Mucosa of rectum (tissue), 2 donors: Measurements from ENCODE around the gene SEMA3E.

ENCODE experiments used
- H3K27ac ChIP-seq, 2 donors: one replicate each; pipeline ENCODE4 v1.7.0; 2013; ENCODE audit warnings: inconsistent platforms in 2 of 2, low read depth in 2 of 2, low read length in 2 of 2
- H3K27me3 ChIP-seq, 2 donors: one replicate each; pipeline ENCODE4 v1.7.0; 2013; ENCODE audit warnings: low read length in 2 of 2; ENCODE audit not compliant: control insufficient read depth in 2 of 2, insufficient read depth in 2 of 2
- H3K36me3 ChIP-seq, 2 donors: one replicate each; pipeline ENCODE4 v1.7.0; 2013; ENCODE audit warnings: low read length in 2 of 2; ENCODE audit not compliant: control insufficient read depth in 2 of 2, insufficient read depth in 2 of 2
- H3K4me1 ChIP-seq, 2 donors: one replicate each; pipeline ENCODE4 v1.7.0; 2013; ENCODE audit warnings: low read length in 2 of 2, mild to moderate bottlenecking in 1 of 2; ENCODE audit not compliant: control insufficient read depth in 2 of 2, insufficient read depth in 2 of 2
- H3K4me3 ChIP-seq, 2 donors: one replicate each; pipeline ENCODE4 v1.7.0; 2013; ENCODE audit warnings: low read length in 2 of 2
- H3K9ac ChIP-seq, 2 donors: one replicate each; pipeline ENCODE4 v1.7.0; 2013; ENCODE audit warnings: low read length in 2 of 2, low read depth in 1 of 2, mild to moderate bottlenecking in 1 of 2
- H3K9me3 ChIP-seq, 2 donors: one replicate each; pipeline ENCODE4 v1.7.0; 2013; ENCODE audit warnings: low read length in 2 of 2; ENCODE audit not compliant: control insufficient read depth in 2 of 2
- donor health status: healthy.
- donor health status: Normal muscosa, but diverticular disease.

The SEMA3E gene

GRCh38 chr7:83532219-83532618 is 116.7 kb downstream of the SEMA3E start:
- no peak overlapping the region for H3K9ac ChIP-seq

DNA sequence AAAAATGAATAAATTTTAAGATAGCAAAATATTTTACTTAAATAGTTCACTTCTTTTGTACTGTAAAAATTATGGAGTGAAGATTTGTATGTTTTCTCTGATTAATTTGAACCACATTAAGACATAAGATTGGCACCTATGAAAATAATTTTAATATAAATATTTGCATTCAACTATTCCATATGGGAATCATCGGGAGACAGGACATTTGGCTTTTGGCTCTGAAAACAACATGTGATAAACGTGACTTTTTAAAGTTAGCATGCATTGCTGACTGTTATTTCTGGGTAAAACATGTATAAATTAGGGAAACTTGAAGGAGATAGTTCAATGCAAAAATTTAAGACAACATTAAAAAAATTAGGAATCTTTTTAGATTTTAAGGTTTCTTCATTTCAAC is 117.2 kb downstream of the SEMA3E start:
- no peak overlapping the region for H3K4me3 ChIP-seq
- no peak overlapping the region for H3K9ac ChIP-seq
- H3K9me3 ChIP-seq: no peaks in the 10 kb centered on the region
- H3K36me3 ChIP-seq: no peaks in the 10 kb centered on the region
- H3K27me3 ChIP-seq: no peaks in the 10 kb centered on the region
- H3K4me1 ChIP-seq: no peaks in the 10 kb centered on the region
- H3K27ac ChIP-seq: no peak overlapping the region

More at GRCh38 chr7:83532219-83532618, 116.7 kb downstream of the SEMA3E start:
- Histone ChIP-seq H3K27me3 (no peaks in the 10 kb centered on the region), H3K27ac (no peak overlapping the region), H3K4me3 (no peak overlapping the region), H3K36me3 (no peaks in the 10 kb centered on the region), H3K4me1 (no peaks in the 10 kb centered on the region), H3K9me3 (no peaks in the 10 kb centered on the region)

DNA sequence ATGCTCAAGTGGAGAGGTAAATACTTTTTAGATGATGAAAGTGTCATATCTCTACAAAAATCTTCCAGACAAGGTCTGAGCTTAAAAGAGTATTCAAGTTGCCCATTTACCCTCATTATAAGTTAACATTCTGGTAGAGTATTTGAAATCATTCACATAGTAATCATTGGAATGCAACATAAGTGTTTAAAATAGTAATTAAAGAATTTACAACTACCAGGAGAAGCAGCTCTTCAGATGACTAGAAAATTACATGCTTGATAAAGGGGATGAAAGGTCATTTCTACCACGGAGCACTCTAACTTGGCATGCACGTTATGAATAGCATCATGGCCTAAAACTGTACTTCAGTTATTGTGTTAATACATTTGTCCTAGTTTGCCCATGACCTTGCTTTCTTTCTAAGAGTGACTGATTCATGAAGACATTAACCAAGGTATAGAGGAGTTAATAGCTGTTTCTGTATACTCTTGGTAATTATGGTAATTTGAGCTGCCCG is 120.0 kb downstream of the SEMA3E start:
- Histone ChIP-seq H3K9ac (no peak overlapping the region), H3K27ac (no peak overlapping the region), H3K27me3 (no peaks in the 10 kb centered on the region), H3K4me3 (no peak overlapping the region), H3K4me1 (no peaks in the 10 kb centered on the region), H3K36me3 (no peaks in the 10 kb centered on the region), H3K9me3 (no peaks in the 10 kb centered on the region)

GRCh38 chr7:83524277-83525075 is 124.5 kb downstream of the SEMA3E start:
- H3K27me3 ChIP-seq: no peaks in the 10 kb centered on the region
- no peaks in the 10 kb centered on the region for H3K4me1 ChIP-seq
- H3K9ac ChIP-seq: no peak overlapping the region
- H3K4me3 ChIP-seq: no peak overlapping the region
- no peaks in the 10 kb centered on the region for H3K9me3 ChIP-seq
- H3K27ac ChIP-seq: no peak overlapping the region
- no peaks in the 10 kb centered on the region for H3K36me3 ChIP-seq

GRCh38 chr7:83520726-83521125 is 128.2 kb downstream of the SEMA3E start:
- no peaks in the 10 kb centered on the region for H3K36me3 ChIP-seq
- H3K9ac ChIP-seq: no peak overlapping the region
- no peaks in the 10 kb centered on the region for H3K27me3 ChIP-seq
- no peak overlapping the region for H3K27ac ChIP-seq
- H3K9me3 ChIP-seq: no peaks in the 10 kb centered on the region
- H3K4me1 ChIP-seq: no peaks in the 10 kb centered on the region
- no peak overlapping the region for H3K4me3 ChIP-seq

- Histone ChIP-seq H3K27ac (no peak overlapping the region), H3K4me3 (no peak overlapping the region), H3K9me3 (no peaks in the 10 kb centered on the region), H3K9ac (no peak overlapping the region), H3K36me3 (no peaks in the 10 kb centered on the region), H3K27me3 (no peaks in the 10 kb centered on the region), H3K4me1 (no peaks in the 10 kb centered on the region)
Observed at GRCh38 chr7:83519240-83519639, 129.7 kb downstream of the SEMA3E start.

- Histone ChIP-seq H3K36me3 (no peaks in the 10 kb centered on the region), H3K4me1 (no peaks in the 10 kb centered on the region), H3K4me3 (no peak overlapping the region), H3K27ac (no peak overlapping the region), H3K9me3 (no peaks in the 10 kb centered on the region), H3K9ac (no peak overlapping the region), H3K27me3 (no peaks in the 10 kb centered on the region)
Observed at GRCh38 chr7:83517035-83517700, 131.8 kb downstream of the SEMA3E start.

- Histone ChIP-seq H3K36me3 (no peaks in the 10 kb centered on the region), H3K4me3 (no peak overlapping the region), H3K4me1 (no peaks in the 10 kb centered on the region)
Observed at GRCh38 chr7:83514977-83515376, 134.0 kb downstream of the SEMA3E start.

GRCh38 chr7:83509255-83510021 is 139.5 kb downstream of the SEMA3E start:
- Histone ChIP-seq H3K4me3 (no peak overlapping the region), H3K27me3 (no peaks in the 10 kb centered on the region), H3K36me3 (no peaks in the 10 kb centered on the region), H3K9ac (no peak overlapping the region), H3K27ac (no peak overlapping the region), H3K9me3 (no peaks in the 10 kb centered on the region), H3K4me1 (no peaks in the 10 kb centered on the region)

More at GRCh38 chr7:83514977-83515376, 134.0 kb downstream of the SEMA3E start:
- H3K27ac ChIP-seq: no peak overlapping the region
- no peak overlapping the region for H3K9ac ChIP-seq
- no peaks in the 10 kb centered on the region for H3K27me3 ChIP-seq
- H3K9me3 ChIP-seq: no peaks in the 10 kb centered on the region

GRCh38 chr7:83504330-83504729 is 144.6 kb downstream of the SEMA3E start:
- Histone ChIP-seq H3K4me3 (no peak overlapping the region), H3K27me3 (no peaks in the 10 kb centered on the region), H3K36me3 (no peaks in the 10 kb centered on the region), H3K27ac (no peak overlapping the region), H3K9me3 (no peaks in the 10 kb centered on the region), H3K9ac (no peak overlapping the region), H3K4me1 (no peaks in the 10 kb centered on the region)
